Activated naive CD4-positive, alpha-beta T cell treated with anti-CD3 and anti-CD28 coated beads, Interleukin-2, amount 50 U/mL, for 16 hours (primary cell): Measurements from ENCODE around the gene TRIM54.

Experiments
- DNase-seq: peaks from one replicate; pipeline ENCODE4 v3.0.0-alpha.2; 2020

Gene TRIM54, protein sequence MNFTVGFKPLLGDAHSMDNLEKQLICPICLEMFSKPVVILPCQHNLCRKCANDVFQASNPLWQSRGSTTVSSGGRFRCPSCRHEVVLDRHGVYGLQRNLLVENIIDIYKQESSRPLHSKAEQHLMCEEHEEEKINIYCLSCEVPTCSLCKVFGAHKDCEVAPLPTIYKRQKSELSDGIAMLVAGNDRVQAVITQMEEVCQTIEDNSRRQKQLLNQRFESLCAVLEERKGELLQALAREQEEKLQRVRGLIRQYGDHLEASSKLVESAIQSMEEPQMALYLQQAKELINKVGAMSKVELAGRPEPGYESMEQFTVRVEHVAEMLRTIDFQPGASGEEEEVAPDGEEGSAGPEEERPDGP

GRCh38 chr2:27281855-27282559, at the start of gene TRIM54:
Gene TRIM54, plus strand, starts transcription at chr2:27282429. Its CDS starts 303 bp downstream, at chr2:27282732.
- no peak for DNase-seq

GRCh38 chr2:27233341-27233740, 48.9 kb upstream of the TRIM54 start:
- DNase-seq = no peak

DNA sequence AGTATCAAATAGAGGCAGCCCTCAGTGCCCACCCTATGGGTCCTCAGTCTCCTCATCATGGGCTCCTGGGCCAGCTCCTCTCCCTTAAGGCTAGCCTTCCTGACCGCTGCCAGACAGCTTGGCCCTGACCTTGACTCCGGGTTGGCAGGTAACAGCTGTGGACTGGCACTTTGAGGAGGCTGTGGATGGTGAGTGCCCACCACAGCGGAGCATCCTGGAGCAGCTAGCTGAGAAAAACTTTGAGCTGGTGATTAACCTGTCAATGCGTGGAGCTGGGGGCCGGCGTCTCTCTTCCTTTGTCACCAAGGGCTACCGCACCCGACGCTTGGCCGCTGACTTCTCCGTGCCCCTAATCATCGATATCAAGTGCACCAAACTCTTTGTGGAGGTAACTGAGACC, 46.1 kb upstream of the TRIM54 start:
- no peak for DNase-seq

DNA sequence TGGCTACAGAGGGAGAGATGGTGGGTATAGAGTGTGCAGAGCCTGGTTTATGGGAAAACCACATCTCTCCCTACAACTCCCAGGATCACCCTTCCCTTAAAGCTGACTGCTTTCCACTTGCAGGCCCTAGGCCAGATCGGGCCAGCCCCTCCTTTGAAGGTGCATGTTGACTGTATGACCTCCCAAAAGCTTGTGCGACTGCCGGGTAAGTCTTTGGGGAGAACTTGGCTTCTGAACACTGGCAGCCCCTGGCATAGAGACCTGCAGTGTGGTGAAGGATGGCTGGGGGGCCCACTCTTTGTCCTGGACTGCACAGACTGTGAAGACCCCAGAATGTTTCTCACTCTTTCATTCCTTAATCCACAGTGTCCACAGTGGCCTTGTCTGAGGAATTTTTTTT, 45.6 kb upstream of the TRIM54 start:
- no peak for DNase-seq

GRCh38 chr2:27237341-27237945, 44.8 kb upstream of the TRIM54 start:
- no peak for DNase-seq

DNA sequence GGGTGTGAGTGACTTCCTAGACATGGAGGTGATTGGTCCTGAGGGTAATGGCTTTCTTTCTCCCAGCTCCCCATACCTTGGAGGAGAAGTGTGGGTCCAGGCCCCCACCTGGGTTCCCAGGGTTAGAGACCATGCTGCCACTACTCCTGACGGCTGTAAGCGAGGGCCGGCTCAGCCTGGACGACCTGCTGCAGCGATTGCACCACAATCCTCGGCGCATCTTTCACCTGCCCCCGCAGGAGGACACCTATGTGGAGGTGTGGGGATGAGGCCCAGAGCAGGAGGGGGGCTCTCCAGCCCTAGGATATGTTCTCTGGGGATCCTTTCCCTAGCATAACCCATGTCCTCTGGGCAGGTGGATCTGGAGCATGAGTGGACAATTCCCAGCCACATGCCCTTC, 43.3 kb upstream of the TRIM54 start:
- no peak for DNase-seq

DNA sequence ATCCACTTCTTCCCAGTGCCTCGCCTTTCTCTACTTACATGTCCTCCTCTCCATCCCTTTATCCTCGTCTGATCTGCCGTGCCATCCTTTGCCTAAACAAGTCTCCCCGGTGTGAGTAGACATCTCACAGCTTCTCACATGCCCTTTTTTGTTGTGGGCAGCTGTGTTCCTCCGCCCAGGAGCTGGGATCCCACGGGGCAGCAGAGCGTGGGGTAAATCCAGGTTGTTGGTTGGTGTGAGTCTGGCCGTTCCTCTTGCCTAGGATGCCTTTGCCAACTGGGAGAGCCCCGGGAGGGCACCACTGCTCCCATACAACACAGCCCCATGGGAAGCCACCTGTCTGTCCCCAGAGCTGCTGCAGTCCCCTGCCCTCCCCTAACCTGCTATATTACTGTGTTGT, 41.8 kb upstream of the TRIM54 start:
- DNase-seq = no peak

DNA sequence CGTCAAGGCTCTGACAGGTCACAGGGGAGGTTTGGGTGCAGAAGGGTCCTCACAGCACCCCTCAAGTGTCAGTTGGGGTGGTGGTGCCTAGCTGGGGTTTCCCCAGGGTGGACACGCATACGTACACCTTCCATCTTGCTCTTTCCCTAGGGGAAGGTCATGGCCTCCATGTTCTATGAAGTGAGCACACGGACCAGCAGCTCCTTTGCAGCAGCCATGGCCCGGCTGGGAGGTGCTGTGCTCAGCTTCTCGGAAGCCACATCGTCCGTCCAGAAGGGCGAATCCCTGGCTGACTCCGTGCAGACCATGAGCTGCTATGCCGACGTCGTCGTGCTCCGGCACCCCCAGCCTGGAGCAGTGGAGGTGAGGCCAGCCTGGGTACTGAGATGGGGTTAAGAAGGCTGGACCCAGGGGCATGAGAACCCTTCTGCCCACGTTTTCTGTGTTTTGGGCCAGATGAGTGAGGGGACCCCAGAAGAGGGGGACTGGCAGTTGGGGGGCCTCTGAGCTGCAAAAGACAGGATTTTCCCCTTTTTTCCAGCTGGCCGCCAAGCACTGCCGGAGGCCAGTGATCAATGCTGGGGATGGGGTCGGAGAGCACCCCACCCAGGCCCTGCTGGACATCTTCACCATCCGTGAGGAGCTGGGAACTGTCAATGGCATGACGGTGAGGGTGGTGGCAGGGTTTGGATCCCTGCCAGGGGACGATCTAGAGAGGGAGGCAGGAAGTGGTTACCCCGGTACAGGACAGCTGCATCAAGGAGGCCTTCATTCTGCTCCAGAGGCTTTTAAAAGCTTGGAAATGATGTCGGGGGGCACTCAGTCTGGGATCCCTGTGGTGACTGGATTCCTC, 40.2 kb upstream of the TRIM54 start:
- DNase-seq = no peak

DNA sequence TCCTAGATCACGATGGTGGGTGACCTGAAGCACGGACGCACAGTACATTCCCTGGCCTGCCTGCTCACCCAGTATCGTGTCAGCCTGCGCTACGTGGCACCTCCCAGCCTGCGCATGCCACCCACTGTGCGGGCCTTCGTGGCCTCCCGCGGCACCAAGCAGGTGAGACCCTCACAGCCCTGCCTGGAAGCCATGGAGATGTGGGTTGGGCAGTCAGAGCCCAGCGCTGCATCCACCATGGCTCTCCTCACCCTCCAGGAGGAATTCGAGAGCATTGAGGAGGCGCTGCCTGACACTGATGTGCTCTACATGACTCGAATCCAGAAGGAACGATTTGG, 39.6 kb upstream of the TRIM54 start:
- DNase-seq = no peak

- DNase-seq = no peak
Measured at GRCh38 chr2:27243391-27244130, 38.7 kb upstream of the TRIM54 start.

DNA sequence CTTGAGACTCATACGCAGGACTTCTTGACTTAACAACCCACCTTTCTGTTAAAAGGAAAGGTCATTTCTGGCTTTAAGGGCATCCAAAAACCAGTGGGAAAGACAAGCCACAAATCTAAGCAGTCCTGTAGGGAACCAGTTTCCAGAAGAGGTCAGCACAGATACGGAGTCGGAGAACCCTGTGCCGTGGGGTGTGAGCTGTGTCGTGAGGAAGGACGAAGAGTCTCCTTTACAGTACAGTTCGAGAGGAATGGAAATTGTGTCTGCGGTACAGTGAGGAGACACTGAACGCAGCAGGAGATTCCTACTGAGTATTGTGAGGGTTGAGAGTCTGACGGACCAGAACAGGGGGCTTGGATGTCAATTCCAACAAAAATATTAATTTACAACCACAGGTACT, 37.1 kb upstream of the TRIM54 start:
- DNase-seq = no peak

GRCh38 chr2:27245626-27246025, 36.6 kb upstream of the TRIM54 start:
- no peak for DNase-seq

DNA sequence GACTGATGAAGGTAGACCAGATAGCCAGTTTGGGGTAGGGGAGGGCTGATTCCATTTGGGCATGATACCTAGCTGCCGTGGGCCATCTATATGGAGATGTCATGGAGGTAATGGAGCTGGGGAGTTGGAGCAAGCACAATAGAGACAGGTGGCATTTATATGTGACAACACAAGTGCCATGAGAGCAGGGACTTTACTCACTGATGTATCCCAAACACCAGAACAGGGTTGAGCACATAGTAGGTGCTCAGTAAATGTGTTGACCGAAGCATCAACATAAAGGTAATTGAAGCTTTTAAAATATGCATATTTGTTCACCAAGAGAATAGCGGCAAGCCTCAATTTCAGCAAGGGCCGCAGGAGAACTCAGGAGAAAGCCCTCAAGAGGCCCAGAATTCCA, 34.3 kb upstream of the TRIM54 start:
- no peak for DNase-seq

DNA sequence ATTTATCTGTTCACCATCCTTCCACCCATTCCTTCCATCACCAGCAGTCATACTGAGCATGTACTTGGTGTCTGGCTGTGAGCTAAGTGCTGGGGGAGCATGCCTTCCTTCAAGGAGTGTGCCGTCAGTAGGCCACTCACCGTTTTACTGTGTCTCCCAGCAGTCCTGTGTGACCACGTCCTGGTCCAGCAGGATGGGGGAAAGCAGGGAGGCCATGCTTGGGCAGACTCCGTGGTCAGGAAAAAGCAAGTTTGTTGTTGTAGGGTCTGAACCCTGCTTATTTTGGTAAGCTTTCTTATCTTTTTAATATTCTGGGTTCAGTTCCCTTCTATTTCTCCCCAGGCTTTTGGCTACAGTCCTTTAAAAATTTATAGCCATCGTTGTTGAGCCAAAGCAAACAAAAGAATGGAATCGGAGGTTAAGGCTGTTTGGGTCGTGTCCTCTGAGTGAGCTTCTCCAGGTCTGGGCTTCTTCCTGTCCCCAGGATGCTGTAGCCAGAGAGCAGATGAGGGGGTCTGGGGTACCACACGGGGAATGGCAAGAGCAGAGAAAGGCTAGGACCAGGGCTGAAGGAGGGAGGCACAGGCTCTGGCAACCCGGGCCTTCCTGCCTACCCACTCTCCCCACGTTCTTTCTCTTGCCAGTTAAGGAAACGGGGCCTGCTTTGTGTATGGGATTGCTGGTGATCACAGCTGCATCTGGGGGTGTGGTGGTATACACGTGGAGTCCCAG, 32.9 kb upstream of the TRIM54 start:
- no peak for DNase-seq

DNA sequence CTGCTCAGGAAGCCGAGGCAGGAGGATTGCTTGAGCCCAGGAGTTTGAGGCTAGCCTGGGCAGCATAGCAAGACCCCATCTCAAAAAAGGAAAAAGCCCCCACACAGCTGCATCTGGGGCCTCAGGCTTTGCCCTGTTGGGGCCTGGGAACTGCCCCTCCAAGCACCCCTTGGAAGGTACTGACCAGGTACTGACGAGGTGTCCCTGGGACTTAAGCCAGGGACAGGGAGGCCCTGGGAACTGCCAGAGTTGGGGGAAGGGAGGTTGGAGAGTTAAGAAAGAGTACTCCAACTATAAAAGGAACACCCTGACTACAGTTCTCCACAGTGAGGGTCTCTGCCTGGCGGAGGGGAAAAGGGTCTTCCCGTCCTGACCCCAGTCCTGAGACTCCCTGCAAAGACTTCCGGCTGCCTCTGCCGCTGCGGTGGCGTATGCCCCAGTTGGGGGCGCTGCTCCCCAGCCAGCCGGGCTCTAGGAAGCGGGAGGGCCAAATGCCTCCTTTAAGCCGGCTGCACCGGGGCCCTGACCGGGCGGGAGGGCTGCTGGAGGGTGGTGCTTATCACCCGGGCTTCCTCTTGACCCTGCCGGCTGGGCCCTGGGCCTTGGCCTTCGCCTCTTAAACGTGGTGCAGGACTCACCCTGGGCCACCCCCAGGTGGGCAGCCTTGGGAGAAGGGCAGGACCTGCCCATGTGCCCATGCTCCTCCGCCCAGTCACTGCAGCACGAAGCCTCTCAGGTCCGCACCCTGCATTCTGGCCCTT, 32.2 kb upstream of the TRIM54 start:
- DNase-seq = peak; percentile 54

- no peak for DNase-seq
Measured at GRCh38 chr2:27250652-27251379, 31.4 kb upstream of the TRIM54 start.

DNA sequence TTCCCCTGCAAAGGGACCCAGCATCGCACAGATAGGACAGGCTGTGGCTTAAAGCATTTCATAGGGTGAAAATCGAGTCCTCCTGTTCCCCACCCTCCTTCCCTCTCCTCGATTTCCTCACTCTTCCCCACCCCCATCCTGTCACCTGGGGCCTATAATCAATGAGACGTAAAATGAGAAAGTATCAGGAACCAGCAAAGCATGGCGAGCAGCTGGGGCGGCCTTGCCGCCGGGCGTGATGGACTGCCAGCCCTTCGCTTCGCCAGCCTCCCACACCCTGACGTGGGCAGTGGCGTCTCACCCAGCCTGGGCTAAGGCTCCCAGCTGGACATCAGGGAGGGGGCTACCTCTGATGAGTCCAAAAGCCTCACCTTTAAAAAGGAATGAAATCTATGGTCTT, 30.5 kb upstream of the TRIM54 start:
- no peak for DNase-seq

GRCh38 chr2:27255187-27255586, 27.0 kb upstream of the TRIM54 start:
- no peak for DNase-seq

- no peak for DNase-seq
Measured at GRCh38 chr2:27255660-27256059, 26.6 kb upstream of the TRIM54 start.

DNA sequence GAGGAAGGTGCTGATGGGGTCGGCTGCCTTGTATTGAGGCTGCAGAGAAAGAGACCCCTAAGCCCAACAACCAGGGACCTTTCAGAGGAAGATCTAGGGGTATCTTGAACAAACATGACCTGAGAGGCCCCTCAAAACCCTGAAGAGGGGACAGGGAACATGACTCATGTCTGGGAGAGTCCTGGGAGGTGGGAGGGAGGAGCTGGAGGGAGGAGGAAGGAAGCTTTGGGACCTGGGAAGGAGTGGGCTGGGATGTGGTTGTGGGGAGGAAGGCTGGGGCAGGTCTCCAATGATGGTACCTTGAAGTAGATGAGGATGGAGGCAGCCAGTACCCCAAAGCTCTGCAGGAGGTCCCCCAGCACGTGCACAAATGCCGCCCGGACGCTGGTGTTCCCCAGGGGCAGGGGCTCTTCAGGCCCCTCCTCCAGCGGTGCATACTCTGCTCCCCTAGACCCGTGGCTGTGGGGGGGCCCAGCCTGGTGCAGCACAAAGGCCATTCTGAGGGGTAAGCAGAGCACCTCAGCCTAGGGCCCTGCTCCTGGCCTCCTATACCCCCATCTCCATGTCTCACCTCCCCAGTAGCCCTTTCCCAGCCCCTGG, 25.3 kb upstream of the TRIM54 start:
- no peak for DNase-seq
